Pancreas (tissue), 10 donors: Measurements from ENCODE around the gene PCDHGB2. TPM values are rescaled to one million over a fixed set of nuclear protein-coding genes. Genes with fewer than 3 reads are reported as not detected.

ENCODE experiments used
- ATAC-seq, 4 donors: fragments of 200-7000 bp; cut with Tn5 transposase; one replicate each; pipeline versions ENCODE4 v1.8.0 to v1.9.1; 2020; ENCODE audit warnings: mild to moderate bottlenecking in 4 of 4, moderate library complexity in 4 of 4
- DNase-seq, 6 donors: peaks; one replicate each; pipeline ENCODE4 v3.0.0-alpha.2; 2020
- FAIRE-seq: peaks from 2 replicates; lab custom pipeline; 2012; peaks lifted over from hg19 to GRCh38; lab: Jason Lieb, UNC
- H3K27ac ChIP-seq, 4 donors: fragments of 200-600 bp; sonication (generic); 1 replicate in 3 of 4; 2 replicates in 1 of 4; pipeline versions ENCODE4 v1.5.0 to v1.8.0; 2020
- H3K27me3 ChIP-seq, 4 donors: fragments of 200-600 bp; one replicate each; pipeline ENCODE4 v1.8.0; 2021
- H3K36me3 ChIP-seq, 3 donors: fragments of 200-600 bp; sonication (generic) in 1 of 3; one replicate each; pipeline versions ENCODE4 v1.5.0 to v1.8.0; 2020 to 2021
- H3K4me1 ChIP-seq, 3 donors: fragments of 200-600 bp; one replicate each; pipeline ENCODE4 v1.8.0; 2021
- H3K4me3 ChIP-seq, 4 donors: fragments of 200-600 bp; sonication (generic) in 2 of 4; one replicate each; pipeline versions ENCODE4 v1.5.0 to v1.8.0; 2020 to 2021
- H3K9me3 ChIP-seq, 4 donors: fragments of 200-600 bp; one replicate each; pipeline ENCODE4 v1.8.0; 2021
- WGBS, 2 donors: extraction: QIAGEN DNeasy Blood & Tissue Kit; methylation state at CpG; one replicate each; pipeline ENCODE4 v1.1.7; 2013; 5-methylcytosine and 5-hydroxymethylcytosine counted together
- intact Hi-C, 3 donors: fragments of 100-400 bp; cut with DNase I; formaldehyde crosslinking; loops; one replicate each; pipeline versions ENCODE4 v1.11.1 to v1.14.2; 2022
- polyA plus RNA-seq, 2 donors: library from polyadenylated mRNA; stranded (reverse); fragments of 200-250 nt; gene quantifications; one replicate each; pipeline ENCODE4 v1.2.3, GENCODE V29; 2013
- total RNA-seq, 6 donors: library from RNA; stranded (reverse); fragmentation: NEBNext Ultra II Directional in 4 of 6; extraction: Animal tissue kit (Norgen Biotek cat#: 25700) in 4 of 6; gene quantifications; one replicate each; pipeline versions ENCODE4 v1.2.1 to v1.2.4, GENCODE V29; 2021 to 2023
- TF ChIP-seq, protein P1 (sequence below), 4 donors: fragments of 200-600 bp; sonication (generic) in 3 of 4; IDR thresholded peaks; one replicate each; pipeline versions ENCODE4 v1.5.0 to v1.8.0; 2021; ENCODE audit warnings: antibody characterized with exemption in 4 of 4
- donor health status: healthy with polysubstance abuse.
- donor health status: DM: no; HTN: no; CAD: no; lungs with moderate emphysema.
- donor health status: DM: no; HTN: no; CAD: no.
- donor health status: control.
- donor health status: control.
- donor health status: Bipolar disorder and iron deficiency.
- donor health status: DM: yes; HTN: yes; CAD: no.
- donor health status: DM: no; HTN: no; CAD: no.
- donor health status: DM: no; HTN: no; CAD: no.
- donor health status: DM: yes; HTN: yes; CAD: no.

Gene PCDHGB2
- total and polyA plus RNA-seq, 8 donors = 0.63 to 2.8 (median 2.0) TPM

DNA sequence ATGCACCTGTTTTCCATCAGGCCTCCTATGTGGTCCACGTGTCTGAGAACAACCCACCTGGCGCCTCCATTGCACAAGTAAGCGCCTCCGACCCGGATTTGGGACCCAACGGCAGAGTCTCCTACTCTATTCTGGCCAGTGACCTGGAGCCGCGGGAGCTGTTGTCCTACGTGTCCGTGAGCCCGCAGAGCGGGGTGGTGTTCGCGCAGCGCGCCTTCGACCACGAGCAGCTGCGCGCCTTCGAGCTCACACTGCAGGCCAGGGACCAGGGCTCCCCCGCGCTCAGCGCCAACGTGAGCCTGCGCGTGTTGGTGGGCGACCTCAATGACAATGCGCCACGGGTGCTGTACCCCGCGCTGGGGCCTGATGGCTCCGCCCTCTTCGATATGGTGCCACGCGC is 8.2 kb upstream of the PCDHGB2 start:
- 28 to 31% methylated on average over 30 to 35 of the region's 36 CpGs for WGBS, 2 donors
- intact Hi-C loops = no loop called here
- Histone ChIP-seq H3K9me3 (peaks cover 0 to 10% (median 4%) of the 10 kb centered on the region in 4 donors), H3K4me1 (no peaks in the 10 kb centered on the region), H3K27me3 (peaks cover 0 to 5% (median 0%) of the 10 kb centered on the region in 4 donors), H3K27ac (no peak overlapping the region), H3K36me3 (no peaks in the 10 kb centered on the region), H3K4me3 (no peak overlapping the region)
- no peak for FAIRE-seq
- ATAC-seq = no peak
- TF ChIP-seq, protein P1, sequence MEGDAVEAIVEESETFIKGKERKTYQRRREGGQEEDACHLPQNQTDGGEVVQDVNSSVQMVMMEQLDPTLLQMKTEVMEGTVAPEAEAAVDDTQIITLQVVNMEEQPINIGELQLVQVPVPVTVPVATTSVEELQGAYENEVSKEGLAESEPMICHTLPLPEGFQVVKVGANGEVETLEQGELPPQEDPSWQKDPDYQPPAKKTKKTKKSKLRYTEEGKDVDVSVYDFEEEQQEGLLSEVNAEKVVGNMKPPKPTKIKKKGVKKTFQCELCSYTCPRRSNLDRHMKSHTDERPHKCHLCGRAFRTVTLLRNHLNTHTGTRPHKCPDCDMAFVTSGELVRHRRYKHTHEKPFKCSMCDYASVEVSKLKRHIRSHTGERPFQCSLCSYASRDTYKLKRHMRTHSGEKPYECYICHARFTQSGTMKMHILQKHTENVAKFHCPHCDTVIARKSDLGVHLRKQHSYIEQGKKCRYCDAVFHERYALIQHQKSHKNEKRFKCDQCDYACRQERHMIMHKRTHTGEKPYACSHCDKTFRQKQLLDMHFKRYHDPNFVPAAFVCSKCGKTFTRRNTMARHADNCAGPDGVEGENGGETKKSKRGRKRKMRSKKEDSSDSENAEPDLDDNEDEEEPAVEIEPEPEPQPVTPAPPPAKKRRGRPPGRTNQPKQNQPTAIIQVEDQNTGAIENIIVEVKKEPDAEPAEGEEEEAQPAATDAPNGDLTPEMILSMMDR (IDR thresholded peaks at IDR 0.05) = no peak
- DNase-seq = no peak

DNA sequence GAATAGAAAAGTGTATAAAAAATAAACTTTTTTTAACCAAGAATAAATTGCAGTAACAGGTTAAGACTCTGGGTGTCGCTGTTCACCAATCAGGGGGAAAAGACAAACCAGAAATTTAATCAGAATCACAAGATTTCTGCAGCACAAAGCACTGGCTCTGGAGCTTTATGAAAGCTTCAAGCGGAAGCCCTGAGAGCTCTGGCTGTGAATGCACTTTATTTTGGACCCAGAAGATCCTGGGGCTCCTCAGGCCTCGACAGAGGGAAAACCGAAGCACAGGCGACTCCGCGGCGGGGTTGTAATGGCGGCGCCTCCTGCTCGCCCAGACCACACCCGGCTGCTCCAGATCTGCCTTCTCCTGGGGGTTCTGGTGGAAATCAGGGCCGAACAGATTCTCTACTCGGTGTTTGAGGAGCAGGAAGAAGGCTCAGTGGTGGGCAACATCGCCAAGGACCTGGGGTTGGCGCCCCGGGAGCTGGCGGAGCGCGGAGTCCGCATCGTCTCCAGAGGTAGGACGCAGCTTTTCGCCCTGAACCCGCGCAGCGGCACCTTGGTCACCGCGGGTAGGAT is 4.8 kb upstream of the PCDHGB2 start, which contains the start of gene PCDHGA4:
Gene PCDHGA4 (plus strand): TSS at position 122 of the 570 bp plus-strand sequence. CDS start 87 bp downstream, at position 209.
- H3K4me1 ChIP-seq = no peaks in the 10 kb centered on the region
- H3K27me3 ChIP-seq = no peaks in the 10 kb centered on the region
- no peak within 1 kb of the TSS for H3K27ac ChIP-seq
- peak within 1 kb of the TSS in 2 of 4 donors; percentile 11 to 20 for H3K4me3 ChIP-seq
- H3K36me3 ChIP-seq = no peaks in the 10 kb centered on the region
- no peak for DNase-seq
- intact Hi-C loops = no loop called here
- H3K9me3 ChIP-seq = peaks cover 0 to 15% (median 4%) of the 10 kb centered on the region in 4 donors
- ATAC-seq = peak in 2 of 4 donors; percentile 11 to 41
- FAIRE-seq = no peak
- TF ChIP-seq, protein P1 (IDR thresholded peaks at IDR 0.05) = peak in 2 of 4 donors; percentile 2 to 15
- 12 to 17% methylated on average over 29 of the region's 29 CpGs for WGBS, 2 donors

DNA sequence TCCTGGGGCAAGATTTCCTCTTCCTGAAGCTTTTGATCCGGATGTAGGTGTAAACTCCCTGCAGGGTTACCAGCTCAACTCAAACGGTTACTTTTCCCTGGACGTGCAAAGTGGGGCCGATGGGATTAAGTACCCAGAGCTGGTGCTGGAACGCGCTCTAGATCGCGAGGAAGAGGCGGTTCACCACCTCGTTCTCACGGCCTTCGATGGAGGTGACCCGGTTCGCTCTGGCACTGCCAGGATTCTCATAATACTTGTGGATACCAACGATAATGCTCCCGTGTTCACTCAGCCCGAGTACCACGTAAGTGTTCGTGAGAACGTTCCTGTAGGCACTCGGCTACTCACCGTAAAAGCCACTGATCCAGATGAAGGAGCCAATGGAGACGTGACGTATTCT is 4.2 kb upstream of the PCDHGB2 start:
- FAIRE-seq (no peak), ATAC-seq (no peak), DNase-seq (no peak)
- Histone ChIP-seq H3K9me3 (peaks cover 0 to 19% (median 4%) of the 10 kb centered on the region in 4 donors), H3K27ac (no peak overlapping the region), H3K4me1 (no peaks in the 10 kb centered on the region), H3K27me3 (no peaks in the 10 kb centered on the region), H3K36me3 (no peaks in the 10 kb centered on the region), H3K4me3 (peak overlapping the region in 1 of 4 donors; percentile 20)
- TF ChIP-seq, protein P1 (IDR thresholded peaks at IDR 0.05) = no peak
- WGBS, 2 donors = 38 to 45% methylated on average over 24 of the region's 24 CpGs
- intact Hi-C loops = no loop called here

DNA sequence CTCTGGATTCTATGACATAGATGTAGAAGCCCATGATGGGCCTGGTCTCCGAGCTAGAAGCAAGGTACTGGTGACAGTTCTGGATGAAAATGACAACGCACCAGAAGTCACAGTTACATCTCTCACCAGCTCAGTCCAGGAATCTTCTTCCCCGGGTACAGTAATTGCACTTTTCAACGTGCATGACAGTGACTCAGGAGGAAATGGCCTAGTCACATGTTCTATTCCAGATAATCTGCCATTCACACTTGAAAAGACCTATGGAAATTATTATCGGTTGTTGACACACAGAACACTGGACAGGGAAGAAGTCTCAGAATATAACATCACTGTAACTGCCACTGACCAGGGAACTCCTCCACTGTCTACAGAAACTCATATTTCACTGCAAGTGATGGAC is 3.7 kb upstream of the PCDHGB2 start:
- Histone ChIP-seq H3K27ac (no peak overlapping the region), H3K4me1 (no peaks in the 10 kb centered on the region), H3K27me3 (peaks cover 0 to 2% (median 0%) of the 10 kb centered on the region in 4 donors), H3K4me3 (no peak overlapping the region), H3K36me3 (no peaks in the 10 kb centered on the region), H3K9me3 (peaks cover 0 to 14% (median 3%) of the 10 kb centered on the region in 4 donors)
- intact Hi-C loops = no loop called here
- TF ChIP-seq, protein P1 (IDR thresholded peaks at IDR 0.05) = no peak
- ATAC-seq (no peak), FAIRE-seq (no peak), DNase-seq (no peak)
- WGBS, 2 donors = 67 to 68% methylated on average over 5 of the region's 5 CpGs

DNA sequence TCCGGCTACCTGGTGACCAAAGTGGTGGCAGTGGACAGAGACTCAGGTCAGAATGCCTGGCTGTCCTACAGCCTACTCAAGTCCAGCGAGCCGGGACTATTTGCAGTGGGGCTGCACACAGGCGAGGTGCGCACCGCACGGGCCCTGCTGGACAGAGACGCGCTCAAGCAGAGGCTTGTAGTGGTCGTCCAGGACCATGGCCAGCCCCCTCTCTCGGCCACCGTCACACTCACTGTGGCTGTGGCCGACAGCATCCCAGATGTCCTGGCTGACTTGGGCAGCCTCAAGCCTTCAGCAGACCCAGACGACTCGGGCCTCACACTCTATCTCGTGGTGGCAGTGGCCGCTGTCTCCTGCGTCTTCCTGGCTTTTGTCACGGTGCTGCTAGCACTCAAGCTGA is 2.8 kb upstream of the PCDHGB2 start:
- peaks cover 0 to 5% (median 0%) of the 10 kb centered on the region in 4 donors for H3K27me3 ChIP-seq

More for the DNA sequence above, 2.8 kb upstream of the PCDHGB2 start:
- ATAC-seq = no peak
- no peaks in the 10 kb centered on the region for H3K4me1 ChIP-seq
- WGBS, 2 donors = 39 to 47% methylated on average over 19 of the region's 19 CpGs
- H3K4me3 ChIP-seq = no peak overlapping the region
- H3K9me3 ChIP-seq = peaks cover 0 to 13% (median 0%) of the 10 kb centered on the region in 4 donors
- H3K27ac ChIP-seq = no peak overlapping the region
- TF ChIP-seq, protein P1 (IDR thresholded peaks at IDR 0.05) = no peak
- no peaks in the 10 kb centered on the region for H3K36me3 ChIP-seq
- intact Hi-C loops = no loop called here
- DNase-seq = no peak
- no peak for FAIRE-seq
